EL (cell line): ENCODE results near the gene ZNF408.
A peak's percentile ranks its signal among the peaks of the same experiment; 100 is the strongest.
"Not testable (repeated sequence)": the region's sequence is repeated elsewhere in the genome, so short reads cannot be mapped to it uniquely, and the experiment has no call there.

Experiments used
- DNase-seq: peaks from one replicate; pipeline ENCODE4 v3.0.0-alpha.2; 2016

ZNF408 gene

GRCh38 chr11:46700241-46701077 is at the start of gene ZNF408, which contains the start of gene ARHGAP1:
Gene ZNF408, plus strand, starts transcription at chr11:46701031. Its CDS starts 17 bp downstream, at chr11:46701048.
Gene ARHGAP1, minus strand, starts transcription at chr11:46700619. Its CDS starts 4,512 bp downstream, at chr11:46696107.
- DNase-seq = peak; percentile 99

DNA sequence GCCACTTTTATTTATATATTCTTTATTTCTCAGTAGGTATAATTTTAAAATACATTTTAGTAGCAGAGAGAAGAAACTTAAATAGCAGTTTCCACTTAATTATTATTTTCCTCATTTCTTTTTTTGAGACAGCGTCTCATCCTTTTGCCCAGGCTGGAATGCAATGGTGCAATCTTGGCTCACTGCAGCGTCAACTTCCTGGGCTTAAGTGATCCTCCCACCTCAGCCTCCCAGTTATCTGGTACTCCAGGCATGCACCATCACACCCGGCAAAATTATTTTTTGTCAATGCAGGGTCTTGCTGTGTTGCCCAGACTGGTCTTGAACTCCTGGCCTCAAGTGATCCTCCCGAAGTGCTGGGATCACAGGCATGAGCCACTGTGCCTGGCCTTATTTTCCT is 45.2 kb upstream of the ZNF408 start:
- no peak for DNase-seq

DNA sequence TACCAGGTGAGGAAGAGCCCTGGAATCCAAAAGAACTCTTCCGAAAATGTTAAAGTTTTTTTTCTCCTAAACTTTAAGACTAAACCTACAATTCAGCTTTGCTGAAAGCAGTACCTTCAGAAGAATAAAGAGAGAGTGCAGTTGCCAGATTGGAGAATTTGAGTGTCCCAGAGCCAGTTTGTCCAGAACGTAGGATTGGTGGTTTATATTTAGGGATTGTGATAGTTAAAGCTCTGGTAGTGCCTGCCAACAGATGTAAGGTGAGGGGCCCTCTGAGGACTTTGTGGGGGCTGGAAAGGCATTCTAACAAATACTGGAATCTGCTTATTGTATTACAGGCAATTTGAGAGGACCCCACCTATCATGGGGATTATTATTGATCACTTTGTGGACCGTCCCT is 43.6 kb upstream of the ZNF408 start:
- no peak for DNase-seq

DNA sequence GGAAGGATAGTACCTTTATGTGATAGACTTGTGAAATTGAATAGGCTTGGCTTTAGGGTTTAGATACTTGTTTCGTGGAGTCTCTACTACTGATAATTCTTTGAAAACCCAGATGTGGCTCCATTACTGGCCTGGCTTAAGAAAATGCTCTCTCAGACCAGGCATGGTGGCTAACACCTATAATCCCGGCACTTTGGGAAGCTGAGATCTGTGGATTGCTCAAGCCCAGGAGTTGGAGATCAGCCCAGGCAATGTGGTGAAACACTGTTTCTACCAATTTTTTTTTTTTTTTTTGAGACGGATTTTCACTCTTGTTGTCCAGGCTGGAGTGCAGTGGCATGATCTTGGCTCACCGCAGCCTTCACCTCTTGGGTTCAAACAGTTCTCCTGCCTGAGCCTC is 42.6 kb upstream of the ZNF408 start:
- DNase-seq = peak; percentile 34

DNA sequence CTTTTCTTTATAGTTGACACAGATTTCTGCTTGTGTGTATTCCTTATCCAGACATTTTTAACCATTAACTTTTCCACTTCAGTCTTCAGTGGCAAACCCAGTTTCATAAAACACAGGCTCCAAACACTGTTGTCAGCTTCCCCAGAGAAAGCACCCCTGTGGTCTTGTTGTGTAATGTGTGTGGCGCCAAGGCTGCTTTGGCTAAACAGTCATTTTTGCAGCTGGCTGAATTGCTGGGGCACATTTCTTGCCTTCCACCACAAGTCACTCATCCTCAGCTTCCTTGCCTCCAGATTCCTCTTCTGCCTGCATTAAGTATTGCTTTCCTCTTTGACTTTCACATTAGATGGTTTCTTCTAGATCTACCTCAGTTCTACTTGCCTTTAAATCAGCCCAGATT is 40.9 kb upstream of the ZNF408 start:
- DNase-seq = peak; percentile 27

- DNase-seq = no peak
Observed at GRCh38 chr11:46661836-46662235, 39.0 kb upstream of the ZNF408 start.

DNA sequence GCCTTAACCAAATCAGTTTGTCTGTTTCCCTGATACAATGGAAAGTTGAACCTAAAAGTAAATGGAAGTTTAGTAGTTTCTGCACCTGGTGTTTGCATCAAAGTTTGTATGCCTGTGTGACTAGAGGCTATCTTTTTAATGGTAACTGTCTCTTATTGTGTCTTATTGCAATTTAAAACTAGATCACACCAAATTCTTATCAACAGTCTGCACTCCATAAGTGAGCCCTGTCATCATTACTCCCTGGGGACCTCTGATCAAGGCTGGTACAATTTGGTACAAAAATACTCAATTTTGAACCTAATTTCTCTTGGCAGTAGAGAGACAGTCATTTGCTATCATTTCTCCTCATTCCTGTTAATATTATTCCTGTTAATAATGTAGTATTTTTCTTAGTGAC is 38.5 kb upstream of the ZNF408 start:
- no peak for DNase-seq

DNA sequence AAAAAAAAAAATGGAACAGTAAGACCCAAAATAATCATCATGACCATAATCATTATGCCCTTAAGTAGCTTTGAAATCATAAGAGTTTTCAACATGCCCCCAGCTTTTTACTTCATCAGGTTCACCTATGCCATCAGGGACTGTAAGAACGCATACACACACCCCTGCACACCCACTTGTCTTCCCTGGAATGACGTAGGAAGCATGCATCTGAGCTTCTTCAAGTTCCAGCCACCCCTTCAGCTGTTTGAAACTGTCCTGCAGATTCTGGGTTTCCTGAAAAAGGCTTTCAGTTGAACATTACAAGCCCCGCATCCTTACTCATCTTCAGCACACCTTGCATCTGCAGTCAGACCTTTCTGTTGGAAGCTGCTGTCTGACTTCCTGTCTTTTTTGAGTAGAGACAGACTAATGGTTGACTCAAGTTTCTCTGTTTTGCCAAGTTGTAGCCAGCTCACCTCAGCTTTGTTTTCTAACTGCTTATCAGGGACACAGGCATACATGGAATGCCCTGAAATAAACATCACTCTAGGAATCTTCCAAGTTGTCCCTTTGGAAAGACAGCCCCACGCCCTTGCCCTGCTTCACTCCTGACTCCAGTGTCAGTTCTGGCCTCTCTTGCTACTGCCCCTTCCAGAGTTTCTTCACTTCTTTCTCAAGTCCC is 37.4 kb upstream of the ZNF408 start:
- DNase-seq = no peak

DNA sequence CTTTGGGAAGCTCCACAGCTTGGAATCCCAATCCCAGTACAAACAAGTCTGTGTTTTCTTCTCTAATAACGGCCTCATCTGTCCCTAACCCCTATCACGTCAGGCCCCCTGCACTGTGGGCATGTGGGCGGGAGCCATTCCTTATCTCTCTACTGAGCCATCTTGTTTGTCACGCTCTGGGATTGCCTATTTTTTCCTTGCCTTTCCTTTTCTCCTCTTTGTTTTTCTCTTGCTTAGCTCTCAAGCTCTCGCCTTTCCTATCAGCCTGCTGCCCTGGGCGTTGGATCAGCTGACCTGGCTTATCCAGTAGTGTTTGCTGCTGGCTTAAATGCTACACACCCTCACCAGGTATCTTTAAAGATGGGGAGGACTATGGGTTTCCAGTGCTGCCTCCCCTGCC is 36.2 kb upstream of the ZNF408 start:
- no peak for DNase-seq

GRCh38 chr11:46665356-46665755 is 35.5 kb upstream of the ZNF408 start:
- DNase-seq = no peak

DNA sequence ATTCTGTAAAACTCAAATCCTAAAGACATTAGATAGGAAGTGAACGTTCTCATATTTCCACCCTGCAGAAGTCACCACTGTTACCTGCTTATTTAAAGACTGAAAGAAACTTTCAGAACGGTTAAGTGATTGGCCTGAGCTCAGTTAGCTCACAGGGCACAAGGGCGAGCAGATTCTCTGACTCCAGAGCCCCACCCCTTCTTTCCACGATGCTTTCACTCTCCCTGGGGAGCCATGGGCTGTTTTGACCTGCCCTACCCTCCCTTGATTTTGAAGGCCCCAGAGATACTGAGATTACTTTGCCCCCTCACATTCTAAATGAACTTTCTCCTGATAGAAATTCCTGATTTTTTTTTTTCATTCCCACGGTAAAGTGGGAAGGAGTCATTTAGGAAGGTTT is 34.3 kb upstream of the ZNF408 start:
- DNase-seq = no peak

DNA sequence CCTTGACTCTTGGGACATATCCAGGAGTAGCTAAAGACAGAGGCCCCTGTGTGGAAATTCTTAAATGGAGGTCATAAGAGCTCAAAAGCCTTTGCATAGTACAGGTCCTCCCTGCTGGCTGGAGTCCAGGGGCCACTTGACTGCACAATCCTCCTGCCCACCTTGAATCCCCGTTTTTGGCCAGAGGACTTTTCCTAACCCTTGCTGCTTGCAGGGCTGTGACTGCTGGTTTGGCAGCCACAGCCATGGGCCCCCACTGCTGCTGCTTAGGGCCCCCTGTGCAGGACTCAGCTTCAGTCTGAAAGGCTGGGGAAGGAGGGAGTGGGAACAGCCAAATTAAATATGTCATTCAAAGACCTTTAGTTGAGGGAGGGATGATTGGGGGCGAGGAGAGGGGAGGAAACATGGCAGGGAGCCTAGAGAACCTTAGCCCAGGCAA is 33.8 kb upstream of the ZNF408 start:
- no peak for DNase-seq

GRCh38 chr11:46668480-46669085 is 32.2 kb upstream of the ZNF408 start:
- DNase-seq = no peak

DNA sequence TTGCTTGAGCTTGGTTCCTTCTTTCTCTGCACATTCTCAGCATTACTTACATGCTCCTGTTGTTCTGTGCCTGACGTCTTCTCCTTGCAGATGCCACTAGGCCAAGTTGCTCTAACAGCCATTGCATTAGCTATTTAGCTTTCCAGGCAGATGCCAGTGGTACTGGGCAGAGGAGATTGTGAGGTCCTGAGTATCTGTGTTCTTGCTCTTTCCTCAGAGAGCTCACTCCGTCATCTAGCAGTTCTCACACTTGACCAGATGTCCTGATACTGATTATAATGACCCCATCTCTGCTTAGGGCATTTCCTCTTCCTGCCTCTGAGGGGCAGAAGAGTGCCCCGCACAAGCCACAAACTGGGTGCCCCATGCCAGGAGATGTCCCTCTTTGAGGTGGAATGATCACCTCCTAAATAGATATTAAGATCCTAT is 31.1 kb upstream of the ZNF408 start:
- DNase-seq = no peak

DNA sequence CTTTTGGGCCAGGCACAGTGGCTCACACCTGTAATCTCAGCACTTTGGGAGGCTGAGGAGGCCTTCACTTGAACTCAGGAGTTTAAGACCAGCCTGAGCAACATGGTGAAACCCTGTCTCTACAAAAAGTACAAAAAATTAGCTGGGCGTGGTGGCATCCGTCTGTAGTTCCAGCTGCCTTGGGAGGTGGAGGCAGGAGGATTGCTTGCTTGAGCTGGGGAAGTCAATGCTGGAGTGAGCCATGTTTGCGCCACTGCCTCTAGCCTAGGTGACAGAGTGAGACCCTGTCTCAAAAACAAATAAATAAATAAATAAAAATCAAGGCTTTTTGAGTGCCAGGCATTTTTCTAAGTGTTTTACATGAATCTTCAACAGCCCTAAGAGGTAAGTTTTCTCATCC is 30.3 kb upstream of the ZNF408 start:
- DNase-seq = not testable (repeated sequence)

- no peak for DNase-seq
Observed at GRCh38 chr11:46671958-46672315, 28.9 kb upstream of the ZNF408 start.

DNA sequence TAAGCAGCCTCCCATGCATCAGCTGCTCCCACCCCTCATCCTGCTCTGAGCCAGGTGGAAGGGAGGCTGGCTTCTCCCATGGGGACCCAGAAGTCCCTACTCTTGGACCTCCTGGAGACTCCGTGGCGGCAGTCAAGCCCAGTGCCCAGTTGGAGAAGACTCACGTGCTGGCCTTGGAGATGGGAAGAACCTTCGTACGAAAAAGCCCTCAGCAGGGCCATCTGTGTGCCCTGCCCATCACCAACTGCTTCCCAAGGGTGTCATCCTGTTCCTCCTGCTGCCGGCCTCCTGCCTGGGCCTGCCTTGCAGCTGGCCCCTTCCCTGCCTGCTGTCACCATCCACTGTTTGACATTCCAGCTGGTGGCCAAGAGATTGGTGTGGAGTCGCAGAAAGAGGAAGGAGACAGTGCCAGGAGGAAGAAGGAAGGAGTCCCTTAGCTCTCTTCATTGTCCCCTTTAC is 28.4 kb upstream of the ZNF408 start:
- DNase-seq = no peak

GRCh38 chr11:46673713-46674462 is 26.9 kb upstream of the ZNF408 start:
- DNase-seq = no peak

DNA sequence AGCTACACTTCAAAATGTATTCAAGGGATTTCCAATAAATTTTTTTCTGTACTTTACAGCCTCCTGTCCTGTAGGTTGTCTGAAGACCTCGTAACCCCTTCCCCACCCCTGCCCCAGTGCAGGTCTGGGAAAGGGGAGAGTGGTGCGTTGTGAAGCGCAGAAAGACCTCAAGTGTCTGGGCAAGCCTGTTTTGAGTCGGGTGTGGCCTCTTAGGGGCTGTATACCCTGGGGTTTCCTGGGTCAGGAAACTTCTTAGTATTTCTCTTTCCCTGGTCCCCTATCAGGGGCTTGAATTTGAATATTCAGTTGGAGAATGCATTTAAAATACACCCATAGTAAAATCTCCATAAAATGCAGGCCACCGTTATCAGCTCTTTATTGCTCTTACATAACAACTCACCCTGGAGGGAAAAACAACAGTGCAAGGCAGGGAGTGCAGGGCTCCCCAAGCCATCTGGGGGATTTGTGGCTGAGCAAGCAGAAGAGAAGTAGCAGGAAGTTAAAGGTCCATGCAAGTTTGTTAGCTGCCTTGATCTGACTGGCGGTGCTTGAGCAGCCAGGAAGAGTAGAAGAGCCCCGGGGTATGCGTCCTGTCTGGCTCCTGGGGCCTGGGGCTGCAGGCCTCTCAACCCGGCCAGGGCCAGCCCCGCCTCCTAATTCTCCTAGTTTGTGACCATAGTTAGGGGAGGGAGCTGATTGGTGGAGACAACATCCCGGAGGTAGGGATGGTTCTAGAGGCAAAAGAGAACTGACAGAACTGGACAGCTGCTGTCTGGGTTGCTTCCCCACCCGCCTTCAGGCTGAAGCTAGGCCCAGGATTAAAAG is 26.2 kb upstream of the ZNF408 start:
- DNase-seq = no peak

DNA sequence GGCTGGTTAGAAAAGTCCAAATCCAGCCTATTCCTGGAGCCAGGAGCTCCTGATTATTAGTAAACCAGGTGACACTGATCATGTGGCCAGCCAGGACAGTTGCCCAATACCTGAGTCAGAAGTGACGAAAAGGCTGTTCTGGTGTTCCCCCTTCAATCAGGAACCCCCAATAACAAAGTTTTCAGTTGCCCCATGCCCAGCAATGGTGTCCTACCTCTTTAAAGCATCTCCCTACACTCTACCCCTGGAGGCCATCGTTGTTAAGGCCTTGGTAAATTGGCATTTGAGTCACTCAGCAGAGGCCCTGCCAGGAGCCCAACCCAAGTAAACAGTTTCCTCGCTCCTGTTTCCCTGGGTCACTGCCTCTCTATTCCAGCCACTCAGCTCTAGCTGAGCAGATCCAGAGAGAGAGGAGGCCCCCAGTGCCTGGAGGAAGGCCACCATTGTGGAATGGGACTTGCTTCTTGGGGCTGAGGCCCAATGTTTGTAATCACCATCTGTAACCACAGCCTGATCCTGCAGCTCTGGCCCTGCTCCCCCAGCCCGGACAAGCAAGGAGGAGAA is 25.5 kb upstream of the ZNF408 start:
- peak; percentile 54 for DNase-seq

- no peak for DNase-seq
Observed at GRCh38 chr11:46675949-46676348, 24.9 kb upstream of the ZNF408 start.
